Activated naive CD8-positive, alpha-beta T cell treated with anti-CD3 and anti-CD28 coated beads, Interleukin-2, amount 10 ng/mL, durations not matched to agents 7 days and 5 days (primary cell): Measurements from ENCODE around the gene TIMM23B. TPM values are rescaled to one million over a fixed set of nuclear protein-coding genes. Genes with fewer than 3 reads are reported as not detected.
"Not testable (repeated sequence)": the region's sequence is repeated elsewhere in the genome, so short reads cannot be mapped to it uniquely, and the experiment has no call there.

Source experiments
- ATAC-seq: fragments of 150-1000 bp; cut with Tn5 transposase; one replicate; pipeline ENCODE4 v1.10.0; 2021; ENCODE audit warnings: low read depth, moderate library complexity
- POLR2A ChIA-PET: fragments of 350-600 bp; sonication (Branson Sonifier 250); formaldehyde crosslinking; loops from one replicate; lab custom pipeline; 2021; ENCODE audit warnings: antibody characterized with exemption; lab: Charles Lee
- DNase-seq: peaks from one replicate; pipeline ENCODE4 v3.0.0; 2021
- H3K27ac Mint-ChIP-seq: one replicate; pipeline ENCODE4 v1.8.0; 2022; ENCODE audit warnings: mild to moderate bottlenecking, mixed read lengths
- H3K27me3 Mint-ChIP-seq: one replicate; pipeline ENCODE4 v1.8.0; 2022; ENCODE audit warnings: mild to moderate bottlenecking, moderate library complexity, mixed read lengths
- H3K36me3 Mint-ChIP-seq: one replicate; pipeline ENCODE4 v1.8.0; 2021; ENCODE audit warnings: mild to moderate bottlenecking, mixed read lengths
- H3K4me1 Mint-ChIP-seq: one replicate; pipeline ENCODE4 v1.8.0; 2021; ENCODE audit warnings: mixed read lengths
- H3K4me3 Mint-ChIP-seq: one replicate; pipeline ENCODE4 v1.8.0; 2022; ENCODE audit warnings: mild to moderate bottlenecking, moderate library complexity, mixed read lengths
- H3K9me3 Mint-ChIP-seq: one replicate; pipeline ENCODE4 v1.8.0; 2021; ENCODE audit warnings: mixed read lengths
- total RNA-seq, 2 experiments: library from RNA; stranded (reverse); gene quantifications; one replicate each; pipeline ENCODE4 v1.2.3, GENCODE V29; 2021

Gene TIMM23B
- total RNA-seq, 2 experiments from 2014 or later = 19.2 to 21.1 TPM

- H3K27me3 Mint-ChIP-seq, POLR2A ChIA-PET: not testable (repeated sequence)
Observed at GRCh38 chr10:50016926-50017325, 75.1 kb downstream of the TIMM23B start.

DNA sequence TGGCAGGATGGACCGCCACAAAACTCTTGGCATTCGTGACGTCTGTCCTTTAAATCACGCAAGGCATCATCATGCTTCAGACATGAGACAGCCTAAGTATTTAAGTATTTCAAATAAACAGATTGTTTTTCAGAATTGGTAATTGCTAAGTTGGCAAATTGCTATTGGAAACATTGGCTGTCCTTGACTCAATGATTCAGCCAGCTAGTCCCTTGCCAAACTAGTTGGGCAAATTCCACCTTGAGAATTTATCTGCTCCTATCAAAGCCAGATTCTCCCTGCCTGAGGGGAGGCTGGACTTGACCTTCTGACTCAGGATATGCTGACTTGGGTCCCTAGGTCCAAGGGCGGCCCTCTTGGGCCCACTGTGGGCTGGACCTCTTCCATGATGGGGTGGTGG is 75.8 kb downstream of the TIMM23B start:
- H3K27me3 Mint-ChIP-seq, POLR2A ChIA-PET, H3K27ac Mint-ChIP-seq, H3K9me3 Mint-ChIP-seq, DNase-seq, H3K4me1 Mint-ChIP-seq, H3K4me3 Mint-ChIP-seq, ATAC-seq, H3K36me3 Mint-ChIP-seq: not testable (repeated sequence)

More at GRCh38 chr10:50016926-50017325, 75.1 kb downstream of the TIMM23B start:
- not testable (repeated sequence) for H3K27ac Mint-ChIP-seq, ATAC-seq, H3K9me3 Mint-ChIP-seq, H3K4me3 Mint-ChIP-seq, DNase-seq, H3K4me1 Mint-ChIP-seq, H3K36me3 Mint-ChIP-seq

DNA sequence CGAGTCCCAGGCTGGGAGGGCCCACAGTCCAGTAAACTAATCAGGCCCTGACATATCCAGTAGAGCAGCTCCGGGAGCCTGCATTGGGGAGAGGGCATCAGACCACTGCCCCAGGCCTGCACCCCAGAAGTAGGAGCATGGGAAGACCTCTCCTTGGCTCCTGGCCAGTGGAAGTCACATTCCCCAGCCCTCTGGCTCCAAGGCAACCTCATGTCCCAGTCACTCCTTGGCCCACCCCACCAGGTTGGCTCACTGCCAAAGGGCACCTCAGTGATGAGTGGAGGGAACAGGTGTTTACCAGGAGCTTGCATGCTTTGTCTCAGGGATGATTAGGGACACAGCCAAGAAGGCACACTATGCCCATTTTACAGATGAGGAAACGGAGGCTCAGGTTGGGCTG is 77.4 kb downstream of the TIMM23B start:
- ATAC-seq, H3K4me1 Mint-ChIP-seq, H3K9me3 Mint-ChIP-seq: not testable (repeated sequence)

GRCh38 chr10:50020451-50021024 is 78.7 kb downstream of the TIMM23B start:
- POLR2A ChIA-PET, H3K9me3 Mint-ChIP-seq, DNase-seq, H3K4me1 Mint-ChIP-seq, H3K36me3 Mint-ChIP-seq, H3K4me3 Mint-ChIP-seq, H3K27ac Mint-ChIP-seq, ATAC-seq: not testable (repeated sequence)
- H3K27me3 Mint-ChIP-seq = peaks cover 20% of the 10 kb centered on the region

More for the DNA sequence above, 77.4 kb downstream of the TIMM23B start:
- H3K4me3 Mint-ChIP-seq, POLR2A ChIA-PET, H3K36me3 Mint-ChIP-seq, DNase-seq, H3K27ac Mint-ChIP-seq: not testable (repeated sequence)
- H3K27me3 Mint-ChIP-seq = peaks cover 14% of the 10 kb centered on the region

DNA sequence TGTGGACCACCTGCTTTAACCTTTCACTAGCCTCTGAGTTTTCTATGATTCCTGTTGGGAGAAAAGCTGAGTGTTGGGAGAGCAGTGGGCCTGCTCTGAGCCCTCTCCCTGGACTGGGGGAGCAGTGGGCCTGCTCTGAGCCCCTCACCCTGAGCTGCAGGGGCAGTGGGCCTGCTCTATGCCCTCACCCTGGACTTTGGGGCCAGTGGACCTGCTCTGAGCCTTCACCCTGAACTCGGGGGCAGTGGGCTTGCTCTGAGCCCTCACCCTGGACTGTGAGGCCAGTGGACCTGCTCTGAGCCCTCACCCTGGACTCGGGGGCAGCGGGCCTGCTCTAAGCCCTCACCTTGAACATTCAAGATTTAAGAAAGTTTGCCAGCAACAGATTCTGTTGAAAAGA is 79.8 kb downstream of the TIMM23B start:
- DNase-seq = no peak
- Mint-ChIP-seq H3K4me3 (no peak overlapping the region), H3K4me1 (no peaks in the 10 kb centered on the region), H3K27me3 (peaks cover 30% of the 10 kb centered on the region), H3K36me3 (no peaks in the 10 kb centered on the region), H3K27ac (no peak overlapping the region), H3K9me3 (no peaks in the 10 kb centered on the region)
- ATAC-seq = no peak
- POLR2A ChIA-PET = no interaction called here

Other genes starting within 250 kb of the TIMM23B start
- gene OGDHL, start 179.7 kb upstream of the TIMM23B start, total RNA-seq = not detected
- 10 to 100 TPM; 32.7 to 34.2 TPM for gene PARG, start within 50 bp of the TIMM23B start, total RNA-seq
- 10 to 100 TPM; 17.9 to 18.9 TPM for gene AGAP6, start 46.4 kb downstream of the TIMM23B start, total RNA-seq
- 10 to 100 TPM; 42.8 to 44.0 TPM for gene WASHC2A, start 125.9 kb downstream of the TIMM23B start, total RNA-seq